ENCODE results near the gene C19orf33.

C19orf33 gene

DNA sequence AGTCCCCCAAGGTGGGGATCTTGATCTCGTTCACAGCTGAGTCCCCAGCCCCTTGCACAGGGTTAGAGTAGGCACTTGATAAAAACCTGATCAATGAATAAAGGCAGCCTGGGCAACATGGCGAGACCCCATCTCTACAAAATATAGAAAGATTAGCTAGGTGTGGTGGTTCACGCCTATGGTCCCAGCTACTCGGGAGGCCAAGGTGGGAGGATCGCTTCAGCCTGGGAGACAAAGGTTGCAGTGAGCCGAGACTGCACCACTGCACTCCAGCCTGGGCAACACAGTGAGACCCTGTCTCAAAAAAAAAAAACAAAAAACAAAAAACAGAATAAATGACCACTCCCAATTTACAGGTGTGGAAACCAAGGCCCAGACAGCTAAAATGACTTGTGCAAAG lies 6.9 kb downstream of the C19orf33 start:
- TF ChIP-seq, protein P1, sequence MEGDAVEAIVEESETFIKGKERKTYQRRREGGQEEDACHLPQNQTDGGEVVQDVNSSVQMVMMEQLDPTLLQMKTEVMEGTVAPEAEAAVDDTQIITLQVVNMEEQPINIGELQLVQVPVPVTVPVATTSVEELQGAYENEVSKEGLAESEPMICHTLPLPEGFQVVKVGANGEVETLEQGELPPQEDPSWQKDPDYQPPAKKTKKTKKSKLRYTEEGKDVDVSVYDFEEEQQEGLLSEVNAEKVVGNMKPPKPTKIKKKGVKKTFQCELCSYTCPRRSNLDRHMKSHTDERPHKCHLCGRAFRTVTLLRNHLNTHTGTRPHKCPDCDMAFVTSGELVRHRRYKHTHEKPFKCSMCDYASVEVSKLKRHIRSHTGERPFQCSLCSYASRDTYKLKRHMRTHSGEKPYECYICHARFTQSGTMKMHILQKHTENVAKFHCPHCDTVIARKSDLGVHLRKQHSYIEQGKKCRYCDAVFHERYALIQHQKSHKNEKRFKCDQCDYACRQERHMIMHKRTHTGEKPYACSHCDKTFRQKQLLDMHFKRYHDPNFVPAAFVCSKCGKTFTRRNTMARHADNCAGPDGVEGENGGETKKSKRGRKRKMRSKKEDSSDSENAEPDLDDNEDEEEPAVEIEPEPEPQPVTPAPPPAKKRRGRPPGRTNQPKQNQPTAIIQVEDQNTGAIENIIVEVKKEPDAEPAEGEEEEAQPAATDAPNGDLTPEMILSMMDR (conservative IDR thresholded peaks at IDR 0.05): no peak
- no peak overlapping the region for H3K27ac ChIP-seq

DNA sequence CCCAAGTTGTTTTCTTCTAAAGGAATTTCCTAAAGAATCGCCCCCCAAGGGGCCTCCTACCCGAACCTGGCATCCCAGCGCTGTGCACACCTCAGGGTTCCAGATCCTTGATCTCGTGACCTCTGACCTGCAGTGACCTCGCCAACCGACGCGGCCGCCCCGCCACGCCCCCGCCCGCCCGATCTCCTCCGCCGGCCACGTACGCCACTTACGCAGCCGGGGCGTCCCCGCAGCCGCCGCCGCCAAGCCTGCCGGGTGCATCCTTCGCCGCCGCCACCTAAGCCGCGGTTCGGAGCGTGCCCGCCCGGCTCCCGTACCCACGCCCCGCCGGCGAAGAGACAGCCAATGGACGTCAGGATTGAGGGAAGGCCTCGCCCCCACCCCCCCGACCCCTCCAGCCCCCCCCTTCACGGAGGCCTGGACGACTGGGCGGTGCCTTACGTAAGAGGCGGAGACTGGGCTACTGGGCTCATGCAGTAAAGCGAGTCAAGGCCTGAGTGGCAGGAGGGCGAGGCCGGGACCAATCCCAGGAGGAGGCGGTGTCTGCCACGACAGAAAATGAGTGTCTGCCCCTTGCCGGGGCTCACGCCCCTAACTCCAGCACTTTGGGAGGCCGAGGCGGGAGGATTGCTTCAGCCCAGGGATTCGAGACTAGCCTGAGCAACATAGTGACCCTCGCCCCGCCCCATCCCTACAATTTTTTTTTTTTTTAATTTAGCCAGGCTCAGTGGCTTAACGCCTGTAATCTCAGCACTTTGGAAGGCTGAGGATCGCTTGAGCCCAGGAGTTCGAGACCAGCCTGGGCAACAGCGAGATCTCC lies 11.8 kb downstream of the C19orf33 start, which contains the start of gene YIF1B:
TSS of gene YIF1B (minus strand) at position 291 of the 820 bp plus-strand sequence. CDS start at position 261, 30 bp downstream.
- TF ChIP-seq, protein P1 (conservative IDR thresholded peaks at IDR 0.05): no peak
- H3K27ac ChIP-seq: peak within 1 kb of the TSS; percentile 80

DNA sequence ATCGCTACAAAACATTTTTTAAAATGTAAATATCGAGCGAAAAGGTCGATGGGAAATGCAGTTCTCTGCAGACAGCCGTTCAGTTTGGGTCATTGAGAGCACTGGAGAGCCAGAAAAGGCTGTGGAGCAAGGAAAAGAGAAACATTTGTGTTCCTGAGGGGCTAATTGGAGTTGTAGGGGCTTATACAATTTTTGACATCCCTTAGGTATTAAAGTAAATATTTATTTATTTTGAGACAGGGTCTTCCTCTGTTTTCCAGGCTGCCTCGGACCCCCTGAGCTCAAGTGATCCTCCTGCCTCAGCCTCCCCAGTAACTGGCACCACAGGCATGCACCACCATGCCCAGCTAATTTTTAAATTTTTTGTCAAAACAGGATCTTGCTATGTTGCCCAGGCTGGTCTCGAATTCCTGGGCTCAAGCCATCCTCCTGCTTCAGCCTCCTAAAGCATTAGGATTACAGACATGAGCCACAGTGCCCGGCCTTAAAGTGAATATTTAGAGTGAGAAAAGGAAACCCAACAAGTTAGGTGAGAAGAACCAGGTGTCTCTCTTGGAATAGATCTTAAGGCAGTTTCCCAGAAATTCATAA lies 12.5 kb downstream of the C19orf33 start:
- H3K27ac ChIP-seq: peak overlapping the region; percentile 80
- TF ChIP-seq, protein P1 (conservative IDR thresholded peaks at IDR 0.05): no peak

DNA sequence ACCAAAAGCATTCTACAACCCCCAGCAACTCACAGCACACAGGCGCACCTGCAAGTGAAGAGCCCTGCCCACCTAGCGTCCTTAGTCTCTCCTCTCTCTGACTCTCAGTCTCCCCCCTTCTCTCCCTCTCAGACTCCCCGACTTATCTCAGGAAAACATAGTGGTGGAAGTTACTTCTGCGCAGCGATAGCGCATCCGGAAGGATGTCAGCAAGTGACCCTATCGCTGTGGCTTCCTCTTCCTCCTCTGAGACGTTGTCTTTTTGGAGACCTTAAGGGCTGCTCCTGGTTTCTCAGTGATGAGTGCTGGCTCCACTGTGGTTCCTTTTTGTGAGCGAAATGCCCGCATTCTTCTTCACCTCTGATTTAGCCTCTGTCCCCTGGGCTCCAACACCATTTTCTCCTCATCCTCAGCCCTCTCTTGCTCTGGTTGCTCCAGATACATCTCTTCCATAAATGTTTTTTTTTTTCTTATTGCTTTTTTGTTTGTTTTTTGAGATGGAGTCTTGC lies 13.1 kb downstream of the C19orf33 start:
- TF ChIP-seq, protein P1 (conservative IDR thresholded peaks at IDR 0.05): no peak
- no peak overlapping the region for H3K27ac ChIP-seq

DNA sequence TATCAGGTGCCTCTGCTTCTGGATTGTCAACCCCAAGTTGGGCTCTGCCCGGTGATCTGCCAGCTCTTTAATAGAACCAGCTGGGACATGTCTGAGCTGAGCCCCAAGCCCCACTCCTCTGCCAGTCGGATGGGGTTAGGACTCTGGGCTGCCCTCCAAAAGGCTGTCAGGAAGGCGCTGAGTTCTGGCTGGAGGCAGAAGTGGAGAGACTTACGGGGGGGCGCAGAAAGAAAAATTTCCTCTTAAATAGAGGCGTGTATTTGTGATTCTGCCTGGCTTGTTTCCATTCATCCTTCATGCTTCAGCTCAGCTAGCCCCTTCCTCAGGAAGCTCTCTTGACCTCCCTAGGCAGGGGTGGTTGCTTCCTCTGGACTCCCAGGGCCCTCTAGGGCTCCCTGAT lies 14.6 kb downstream of the C19orf33 start:
- H3K27ac ChIP-seq: no peak overlapping the region
- TF ChIP-seq, protein P1 (conservative IDR thresholded peaks at IDR 0.05): no peak

DNA sequence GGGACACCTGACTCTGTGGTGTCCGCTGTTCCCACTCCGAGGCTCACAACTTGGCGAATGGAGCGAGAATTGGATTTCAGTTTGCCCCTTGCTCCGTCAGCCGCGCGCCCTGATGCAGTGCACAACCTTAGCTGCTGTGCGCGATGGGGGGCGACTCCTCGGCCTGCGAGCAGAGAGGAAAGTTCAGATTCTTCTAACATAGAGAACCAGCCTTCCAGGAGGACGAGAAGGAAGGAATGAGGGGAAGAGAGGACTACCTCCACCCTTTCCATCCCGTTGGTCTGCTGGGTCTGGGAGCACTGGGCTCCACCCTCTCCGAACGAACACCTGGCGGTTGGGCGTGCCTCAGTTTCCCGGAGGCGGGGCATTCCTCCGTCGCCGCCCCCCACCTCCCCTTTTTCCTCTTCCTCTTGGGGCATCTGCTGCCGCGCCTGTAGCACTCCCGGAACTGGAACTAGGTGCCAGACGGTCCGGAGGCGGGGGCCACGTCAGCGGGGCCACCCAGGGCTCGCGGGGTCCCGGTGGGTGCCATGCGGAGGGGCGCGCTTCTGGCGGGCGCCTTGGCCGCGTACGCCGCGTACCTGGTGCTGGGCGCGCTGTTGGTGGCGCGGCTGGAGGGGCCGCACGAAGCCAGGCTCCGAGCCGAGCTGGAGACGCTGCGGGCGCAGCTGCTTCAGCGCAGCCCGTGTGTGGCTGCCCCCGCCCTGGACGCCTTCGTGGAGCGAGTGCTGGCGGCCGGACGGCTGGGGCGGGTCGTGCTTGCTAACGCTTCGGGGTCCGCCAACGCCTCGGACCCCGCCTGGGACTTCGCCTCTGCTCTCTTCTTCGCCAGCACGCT lies 15.6 kb downstream of the C19orf33 start, which contains the start of gene KCNK6:
TSS of gene KCNK6 (plus strand) at position 425 of the 838 bp plus-strand sequence. CDS start at position 531, 106 bp downstream.
- TF ChIP-seq, protein P1 (conservative IDR thresholded peaks at IDR 0.05): no peak
- peak within 1 kb of the TSS; percentile 45; the same call in 1 of the 2 replicates for H3K27ac ChIP-seq

Data from VCaP (cell line).